Esophagus muscularis mucosa (tissue), 4 donors: ENCODE measurements around the gene PIP5K1B.

Experiments used
- EP300 ChIP-seq: sonication (generic); formaldehyde crosslinking; IDR thresholded peaks from one replicate; pipeline ENCODE4 v1.6.1; 2017; ENCODE audit warnings: antibody characterized with exemption
- POLR2A ChIP-seq: fragments of 450-650 bp; IDR thresholded peaks from one replicate; pipeline ENCODE4 v1.6.1; 2017; ENCODE audit warnings: antibody characterized with exemption, moderate library complexity, mild to moderate bottlenecking, low read depth
- POLR2AphosphoS5 ChIP-seq, 2 donors: sonication (generic); formaldehyde crosslinking; IDR thresholded peaks; one replicate each; pipeline ENCODE4 v1.6.1; 2017; ENCODE audit warnings: antibody characterized with exemption in 2 of 2
- TF ChIP-seq, protein P1 (sequence below), 3 experiments: fragments of 200-600 bp in 2 of 3; fragments of 450-650 bp in 1 of 3; sonication (generic) in 2 of 3; IDR thresholded peaks; one replicate each; pipeline ENCODE4 v1.5.1; 2017 to 2019; ENCODE audit warnings: antibody characterized with exemption in 3 of 3, mild to moderate bottlenecking in 2 of 3, moderate library complexity in 1 of 3

DNA sequence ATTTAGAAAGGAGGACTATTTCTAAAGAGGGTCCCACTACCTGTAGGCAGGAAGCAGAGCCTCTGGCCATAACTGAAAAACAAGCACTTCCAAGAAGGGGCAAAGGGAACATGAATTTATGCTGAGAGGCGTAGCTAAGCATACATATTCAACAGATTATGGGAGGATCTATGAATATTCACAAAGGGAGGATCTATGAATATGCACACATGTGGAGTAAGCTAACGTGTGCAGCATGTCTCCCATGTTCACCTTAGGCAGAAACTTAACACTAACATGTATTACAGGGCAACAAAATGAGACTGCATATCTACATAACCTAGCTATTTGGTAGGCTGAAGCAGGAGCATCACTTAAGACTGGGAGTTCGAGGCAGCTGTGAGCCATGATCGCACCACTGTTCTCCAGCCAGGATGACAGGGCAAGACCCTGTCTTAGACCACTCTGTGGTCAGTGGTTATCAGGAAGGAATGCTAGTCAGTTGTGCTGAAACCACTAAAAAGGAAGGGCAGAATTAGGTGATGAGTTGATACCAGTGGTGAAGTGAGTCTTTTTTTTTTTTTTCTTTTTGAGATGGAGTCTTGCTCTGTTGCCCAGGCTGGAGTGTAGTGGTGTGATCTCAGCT lies 351.3 kb downstream of the PIP5K1B start:
- TF ChIP-seq, protein P1, sequence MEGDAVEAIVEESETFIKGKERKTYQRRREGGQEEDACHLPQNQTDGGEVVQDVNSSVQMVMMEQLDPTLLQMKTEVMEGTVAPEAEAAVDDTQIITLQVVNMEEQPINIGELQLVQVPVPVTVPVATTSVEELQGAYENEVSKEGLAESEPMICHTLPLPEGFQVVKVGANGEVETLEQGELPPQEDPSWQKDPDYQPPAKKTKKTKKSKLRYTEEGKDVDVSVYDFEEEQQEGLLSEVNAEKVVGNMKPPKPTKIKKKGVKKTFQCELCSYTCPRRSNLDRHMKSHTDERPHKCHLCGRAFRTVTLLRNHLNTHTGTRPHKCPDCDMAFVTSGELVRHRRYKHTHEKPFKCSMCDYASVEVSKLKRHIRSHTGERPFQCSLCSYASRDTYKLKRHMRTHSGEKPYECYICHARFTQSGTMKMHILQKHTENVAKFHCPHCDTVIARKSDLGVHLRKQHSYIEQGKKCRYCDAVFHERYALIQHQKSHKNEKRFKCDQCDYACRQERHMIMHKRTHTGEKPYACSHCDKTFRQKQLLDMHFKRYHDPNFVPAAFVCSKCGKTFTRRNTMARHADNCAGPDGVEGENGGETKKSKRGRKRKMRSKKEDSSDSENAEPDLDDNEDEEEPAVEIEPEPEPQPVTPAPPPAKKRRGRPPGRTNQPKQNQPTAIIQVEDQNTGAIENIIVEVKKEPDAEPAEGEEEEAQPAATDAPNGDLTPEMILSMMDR (IDR thresholded peaks at IDR 0.05): no peak
- TF ChIP-seq POLR2A: no peak
- TF ChIP-seq EP300: no peak
- TF ChIP-seq POLR2AphosphoS5 (IDR thresholded peaks at IDR 0.05): no peak
